A673 (cell line): ENCODE data around the gene LAMTOR3. TPM values are rescaled to one million over a fixed set of nuclear protein-coding genes. Genes with fewer than 3 reads are reported as not detected.

Experiments
- BruUV-seq: library from RNA; stranded (reverse); fragments of 400-500 nt; replicated peaks from 2 replicates; lab custom pipeline; 2021; lab: Mats Ljungman, UMichigan
- CTCF ChIA-PET: fragments of 300-600 bp; sonication (Branson Sonifier 250); formaldehyde crosslinking; loops from one replicate; lab custom pipeline; 2022; ENCODE audit warnings: antibody characterized with exemption; lab: Charles Lee
- POLR2A ChIA-PET: fragments of 300-600 bp; sonication (Branson Sonifier 250); formaldehyde crosslinking; loops from one replicate; lab custom pipeline; 2022; ENCODE audit warnings: antibody characterized with exemption; ENCODE audit not compliant: low non-redundant PET; lab: Charles Lee
- DNase-seq: peaks from one replicate; pipeline ENCODE4 v3.0.0-alpha.2; 2015; ENCODE audit warnings: low spot score
- H3K27ac ChIP-seq: fragments of 200-600 bp; sonication (generic); 2 replicates; pipeline ENCODE4 v1.5.1; 2016; ENCODE audit warnings: mixed run types, low read depth, mild to moderate bottlenecking, mixed read lengths, antibody characterized with exemption, low read length; ENCODE audit not compliant: poor library complexity, severe bottlenecking
- H3K27me3 ChIP-seq: fragments of 200-600 bp; sonication (generic); replicated peaks from 2 replicates; pipeline ENCODE4 v1.6.1; 2017; ENCODE audit warnings: mixed run types, low read depth, mild to moderate bottlenecking, mixed read lengths, antibody characterized with exemption, low read length; ENCODE audit not compliant: insufficient read depth, poor library complexity
- H3K36me3 ChIP-seq: fragments of 200-600 bp; sonication (generic); 2 replicates; pipeline ENCODE4 v1.6.1; 2016; ENCODE audit warnings: mixed run types, mild to moderate bottlenecking, mixed read lengths, antibody characterized with exemption, low read length; ENCODE audit not compliant: insufficient read depth, poor library complexity, severe bottlenecking
- H3K4me1 ChIP-seq: fragments of 200-600 bp; sonication (generic); 2 replicates; pipeline ENCODE4 v1.6.1; 2017; ENCODE audit warnings: mixed run types, mild to moderate bottlenecking, mixed read lengths, antibody characterized with exemption, low read length; ENCODE audit not compliant: insufficient read depth, poor library complexity, severe bottlenecking
- H3K4me3 ChIP-seq: fragments of 200-600 bp; sonication (generic); 2 replicates; pipeline ENCODE4 v1.5.1; 2016; ENCODE audit warnings: low read depth, mixed run types, mild to moderate bottlenecking, mixed read lengths, low read length; ENCODE audit not compliant: poor library complexity, severe bottlenecking
- H3K9me3 ChIP-seq: fragments of 200-600 bp; sonication (generic); 2 replicates; pipeline ENCODE4 v1.6.1; 2016; ENCODE audit warnings: mixed run types, low read depth, mild to moderate bottlenecking, mixed read lengths, antibody characterized with exemption, low read length; ENCODE audit not compliant: poor library complexity, severe bottlenecking
- EZH2 ChIP-seq: fragments of 200-600 bp; sonication (generic); IDR thresholded peaks from 2 replicates; pipeline ENCODE4 v1.6.1; 2017; ENCODE audit warnings: borderline replicate concordance, low read depth, mild to moderate bottlenecking, mixed read lengths, antibody characterized with exemption, low read length; ENCODE audit not compliant: poor library complexity, severe bottlenecking
- intact Hi-C: fragments of 100-400 bp; cut with micrococcal nuclease; formaldehyde crosslinking; loops from one replicate; pipeline ENCODE4 v1.10.0; 2022; ENCODE audit not compliant: unreplicated experiment
- total RNA-seq: library from RNA; stranded (reverse); gene quantifications from 2 replicates; pipeline ENCODE4 v1.2.3, GENCODE V29; 2021
- TF ChIP-seq, protein P1 (sequence below): fragments of 300-800, 200-600 bp; sonication (generic); conservative IDR thresholded peaks from 2 replicates; pipeline ENCODE4 v1.5.1; 2017; ENCODE audit warnings: low read depth, mild to moderate bottlenecking, antibody characterized with exemption, low read length, moderate library complexity, mixed read lengths

The LAMTOR3 gene
- total RNA-seq, 1 experiment from 2014 or later: 31.6 TPM

DNA sequence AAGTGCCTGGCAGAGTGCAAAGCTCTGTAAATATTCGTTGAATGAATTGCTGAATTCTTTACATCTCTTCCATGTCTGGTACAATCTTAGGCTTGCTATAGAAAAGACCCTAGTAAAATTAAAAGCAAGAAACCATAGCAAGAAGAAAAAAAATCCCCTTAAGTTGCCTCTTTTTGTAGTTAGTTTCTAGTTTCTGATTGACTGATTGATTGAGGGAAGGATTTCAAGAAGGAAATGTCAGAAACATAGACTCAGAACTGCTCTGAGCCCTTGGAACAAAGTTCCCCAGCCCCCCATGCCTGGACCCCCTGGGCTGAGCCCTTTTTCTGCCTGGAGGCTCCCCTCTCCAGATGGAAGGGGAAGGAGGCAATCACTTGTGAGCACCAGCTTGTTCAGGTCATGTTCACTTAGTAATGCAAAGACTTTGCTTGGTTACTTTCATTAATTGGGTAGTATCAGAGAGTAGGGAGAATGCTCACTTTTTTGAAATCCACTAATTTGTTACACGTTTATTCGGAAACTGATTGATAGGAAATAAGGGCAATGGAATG, 42.0 kb downstream of the LAMTOR3 start:
- no peak overlapping the region for H3K27ac ChIP-seq
- intact Hi-C loops: no loop called here
- no peaks in the 10 kb centered on the region for H3K27me3 ChIP-seq
- no TSS peak for BruUV-seq
- DNase-seq: no peak
- no peaks in the 10 kb centered on the region for H3K4me1 ChIP-seq
- H3K4me3 ChIP-seq: no peak overlapping the region
- CTCF ChIA-PET: no interaction called here
- no peaks in the 10 kb centered on the region for H3K36me3 ChIP-seq
- TF ChIP-seq, protein P1, sequence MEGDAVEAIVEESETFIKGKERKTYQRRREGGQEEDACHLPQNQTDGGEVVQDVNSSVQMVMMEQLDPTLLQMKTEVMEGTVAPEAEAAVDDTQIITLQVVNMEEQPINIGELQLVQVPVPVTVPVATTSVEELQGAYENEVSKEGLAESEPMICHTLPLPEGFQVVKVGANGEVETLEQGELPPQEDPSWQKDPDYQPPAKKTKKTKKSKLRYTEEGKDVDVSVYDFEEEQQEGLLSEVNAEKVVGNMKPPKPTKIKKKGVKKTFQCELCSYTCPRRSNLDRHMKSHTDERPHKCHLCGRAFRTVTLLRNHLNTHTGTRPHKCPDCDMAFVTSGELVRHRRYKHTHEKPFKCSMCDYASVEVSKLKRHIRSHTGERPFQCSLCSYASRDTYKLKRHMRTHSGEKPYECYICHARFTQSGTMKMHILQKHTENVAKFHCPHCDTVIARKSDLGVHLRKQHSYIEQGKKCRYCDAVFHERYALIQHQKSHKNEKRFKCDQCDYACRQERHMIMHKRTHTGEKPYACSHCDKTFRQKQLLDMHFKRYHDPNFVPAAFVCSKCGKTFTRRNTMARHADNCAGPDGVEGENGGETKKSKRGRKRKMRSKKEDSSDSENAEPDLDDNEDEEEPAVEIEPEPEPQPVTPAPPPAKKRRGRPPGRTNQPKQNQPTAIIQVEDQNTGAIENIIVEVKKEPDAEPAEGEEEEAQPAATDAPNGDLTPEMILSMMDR: no peak
- TF ChIP-seq EZH2: no peak
- POLR2A ChIA-PET: no interaction called here
- no peaks in the 10 kb centered on the region for H3K9me3 ChIP-seq

DNA sequence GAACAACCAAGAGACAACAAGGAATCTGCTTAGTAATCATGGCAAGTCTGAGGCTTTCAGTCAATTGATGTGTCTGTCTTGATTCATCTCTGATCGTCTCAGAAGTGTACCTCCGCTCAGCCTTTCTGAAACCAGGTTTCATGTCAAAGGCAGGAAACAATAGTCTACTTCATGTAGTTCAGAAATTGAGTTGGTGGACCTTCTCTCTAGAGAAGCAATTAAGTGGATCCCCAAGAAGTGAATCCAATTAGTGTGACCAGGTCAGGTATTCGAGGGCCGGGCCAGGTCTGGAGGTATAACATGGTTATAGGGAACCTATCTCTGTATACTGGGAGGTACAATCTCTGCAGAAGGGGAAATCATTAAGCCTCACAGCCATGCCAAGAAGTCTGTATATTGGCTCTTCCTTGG, 45.6 kb downstream of the LAMTOR3 start:
- no peak for DNase-seq
- ChIA-PET CTCF (no interaction called here), POLR2A (no interaction called here)
- Histone ChIP-seq H3K4me1 (no peaks in the 10 kb centered on the region), H3K27me3 (no peaks in the 10 kb centered on the region), H3K36me3 (no peaks in the 10 kb centered on the region), H3K4me3 (no peak overlapping the region), H3K9me3 (no peaks in the 10 kb centered on the region), H3K27ac (no peak overlapping the region)
- intact Hi-C loops: no loop called here
- TF ChIP-seq, protein P1: no peak
- TF ChIP-seq EZH2: no peak
- no TSS peak for BruUV-seq

DNA sequence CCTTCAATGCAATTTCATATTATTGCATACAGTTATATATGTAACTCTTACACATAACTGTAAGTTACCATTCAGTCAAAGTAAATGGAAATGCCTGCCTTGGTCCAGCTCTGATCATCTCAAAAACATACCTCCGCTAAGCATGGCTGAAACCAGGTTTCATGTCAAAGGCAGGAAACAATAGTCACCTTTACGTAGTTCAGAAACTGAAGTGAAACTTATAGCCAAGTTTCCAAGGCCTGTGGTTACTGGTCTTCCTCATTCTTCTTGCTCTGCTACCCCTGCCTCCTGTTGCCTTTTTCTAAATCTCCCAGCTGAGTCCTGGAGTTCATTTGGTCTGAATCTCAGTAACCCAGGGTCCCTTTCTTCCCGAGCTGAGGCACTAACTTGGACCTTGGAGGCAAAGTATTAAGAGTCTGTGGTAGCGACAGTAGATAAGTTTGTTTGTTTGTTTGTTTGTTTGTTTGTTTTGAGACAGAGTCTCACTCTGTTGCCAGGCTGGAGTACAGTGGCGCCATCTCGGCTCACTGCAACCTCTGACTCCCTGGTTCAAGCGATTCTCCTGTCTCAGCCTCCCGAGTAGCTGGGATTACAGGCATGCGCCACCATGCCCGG, 46.8 kb downstream of the LAMTOR3 start:
- BruUV-seq: no TSS peak
- Histone ChIP-seq H3K36me3 (no peaks in the 10 kb centered on the region), H3K4me3 (no peak overlapping the region), H3K4me1 (no peaks in the 10 kb centered on the region), H3K27ac (no peak overlapping the region), H3K27me3 (no peaks in the 10 kb centered on the region), H3K9me3 (no peaks in the 10 kb centered on the region)
- TF ChIP-seq EZH2: no peak
- TF ChIP-seq, protein P1: no peak
- ChIA-PET CTCF (no interaction called here), POLR2A (no interaction called here)
- intact Hi-C loops: no loop called here
- no peak for DNase-seq
